RCC 7860 (cell line): Measurements from ENCODE around the gene MAD1L1.
A peak's percentile ranks its signal among the peaks of the same experiment; 100 is the strongest.

Experiments used
- DNase-seq: peaks from one replicate; pipeline ENCODE4 v3.0.0-alpha.2; 2015; ENCODE audit warnings: low spot score
- FAIRE-seq: peaks from 2 replicates; lab custom pipeline; 2012; peaks lifted over from hg19 to GRCh38; lab: Jason Lieb, UNC

The MAD1L1 gene

DNA sequence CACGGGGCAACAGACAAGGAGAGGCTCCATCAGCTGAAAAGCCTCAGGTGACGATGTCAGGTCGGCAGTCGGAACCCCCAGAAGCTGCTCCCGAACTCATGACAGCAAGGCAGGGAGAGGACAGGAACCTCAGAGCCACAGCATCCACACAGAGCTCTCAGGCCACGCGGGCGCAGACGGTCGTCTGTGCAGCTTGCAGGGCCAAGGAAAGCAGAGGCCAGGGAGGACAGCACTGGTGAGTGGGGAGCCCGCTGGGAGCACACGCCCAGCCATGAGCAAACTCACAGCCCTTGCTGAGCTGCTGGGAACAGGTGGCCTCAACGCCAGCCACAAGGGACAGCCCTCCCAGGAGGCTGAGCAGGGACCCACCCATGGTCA is 138.9 kb downstream of the MAD1L1 start:
- no peak for FAIRE-seq
- DNase-seq = no peak

DNA sequence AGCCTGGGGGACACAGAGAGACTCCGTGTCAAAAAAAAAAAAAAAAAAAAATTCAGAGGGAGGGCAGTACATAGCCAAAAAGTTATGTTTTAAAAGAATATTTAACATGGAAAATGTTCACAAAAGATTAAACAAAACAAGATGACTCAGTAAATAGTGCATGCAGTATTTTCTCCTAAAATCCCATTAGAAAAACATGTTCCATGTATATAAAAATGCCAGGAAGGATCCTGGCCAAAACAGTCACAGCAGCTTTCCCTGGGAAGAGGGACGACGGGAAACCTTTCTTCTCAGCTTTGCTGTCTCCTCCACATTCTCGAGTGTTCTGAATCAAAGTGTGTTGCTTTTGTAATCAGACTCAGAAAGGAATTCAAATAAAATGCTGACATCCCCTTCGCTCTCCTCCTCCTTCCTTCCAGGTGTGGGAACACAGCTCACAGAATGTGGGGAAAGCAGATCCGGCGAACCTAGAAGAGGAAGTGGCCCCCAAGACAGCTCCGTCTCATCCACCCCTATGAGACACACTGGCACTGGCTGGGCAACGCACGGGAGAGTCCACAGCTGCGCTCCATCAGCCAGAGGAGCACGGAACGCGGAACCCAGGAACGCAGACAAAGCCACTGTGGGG is 139.4 kb downstream of the MAD1L1 start:
- DNase-seq = no peak
- FAIRE-seq = no peak

DNA sequence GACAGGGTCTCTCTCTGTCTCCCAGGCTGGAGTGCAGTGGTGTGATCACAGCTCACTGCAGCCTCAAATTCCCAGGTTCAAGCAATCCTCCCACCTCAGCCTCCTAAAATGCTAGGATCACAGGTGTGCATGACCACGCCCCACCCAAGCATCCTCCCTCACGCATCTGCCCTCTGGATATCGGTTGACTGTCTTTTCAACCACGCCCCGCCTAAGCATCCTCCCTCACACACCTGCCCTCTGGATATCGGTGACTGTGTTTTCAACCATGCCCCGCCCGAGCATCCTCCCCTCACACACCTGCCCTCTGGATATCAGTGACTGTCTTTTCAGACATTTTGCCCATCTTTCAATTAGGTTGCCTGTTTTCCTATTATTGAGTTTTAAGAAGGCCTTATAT is 140.5 kb downstream of the MAD1L1 start:
- FAIRE-seq (no peak), DNase-seq (no peak)

DNA sequence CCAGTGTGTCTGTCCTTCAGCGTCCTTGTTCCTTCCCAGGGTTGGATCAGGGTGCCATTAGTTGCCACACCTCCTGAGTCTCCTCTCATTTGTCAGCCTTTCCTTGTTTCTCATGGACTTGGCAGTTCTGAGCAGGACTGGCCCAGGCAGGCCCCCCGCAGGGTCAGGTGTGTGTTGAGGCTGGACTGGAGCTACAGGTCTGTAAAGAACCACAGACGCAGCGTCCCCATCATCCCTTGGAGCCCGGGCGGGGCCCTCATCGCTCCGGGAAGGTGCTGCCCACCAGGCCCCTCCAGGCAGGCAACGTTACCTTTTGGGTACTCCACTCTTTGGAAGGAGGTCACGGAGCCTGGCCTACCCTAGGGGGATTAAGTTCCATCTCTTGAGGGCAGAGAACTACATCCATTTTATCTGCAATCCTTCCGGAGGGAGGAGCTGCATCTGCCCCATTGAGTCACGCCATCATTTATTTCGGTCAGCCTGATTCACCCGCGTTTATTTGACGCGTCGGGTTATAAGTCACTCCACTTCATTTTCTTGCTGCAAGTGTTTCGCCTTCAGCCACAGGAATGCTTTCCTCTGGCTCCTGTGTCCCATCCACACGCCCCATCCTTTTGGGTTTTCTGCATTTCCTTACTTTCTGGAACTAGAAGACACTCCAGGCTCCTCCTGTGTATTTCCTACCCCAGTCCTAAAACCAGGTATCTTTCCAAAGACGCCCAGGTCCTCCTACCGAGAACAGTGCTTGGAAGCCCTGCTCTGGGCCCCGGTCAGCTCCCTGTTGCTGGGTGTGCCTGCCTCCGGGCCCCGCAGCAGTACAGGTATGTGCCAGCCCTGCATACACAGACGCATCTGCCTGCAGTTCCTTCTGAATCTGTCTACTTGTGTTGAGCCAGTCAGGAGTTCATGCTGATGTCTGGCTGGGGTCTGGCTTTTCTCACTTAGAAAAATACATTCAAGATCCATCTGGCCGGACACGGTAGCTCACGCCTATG is 141.9 kb downstream of the MAD1L1 start:
- DNase-seq (no peak), FAIRE-seq (no peak)

DNA sequence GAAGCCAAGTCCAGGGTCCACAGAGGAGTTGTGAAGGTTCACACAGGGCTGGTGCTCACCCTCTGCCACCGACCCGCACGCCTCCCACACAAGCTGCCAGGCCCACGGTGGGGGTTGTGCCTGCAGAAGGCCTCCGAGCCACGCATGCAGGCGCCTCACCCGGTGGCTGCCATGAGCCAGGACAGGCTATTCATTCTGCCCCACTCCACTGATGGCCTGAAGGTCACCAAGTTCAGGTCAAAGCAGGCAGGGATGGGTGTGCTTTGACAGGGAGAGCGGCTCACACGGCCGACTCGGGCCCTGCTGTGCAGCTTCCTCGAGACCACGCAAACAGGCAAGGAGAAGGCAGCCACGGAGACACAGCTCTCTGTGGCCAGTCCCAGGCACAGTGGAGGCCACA is 143.9 kb downstream of the MAD1L1 start:
- FAIRE-seq (no peak), DNase-seq (no peak)

DNA sequence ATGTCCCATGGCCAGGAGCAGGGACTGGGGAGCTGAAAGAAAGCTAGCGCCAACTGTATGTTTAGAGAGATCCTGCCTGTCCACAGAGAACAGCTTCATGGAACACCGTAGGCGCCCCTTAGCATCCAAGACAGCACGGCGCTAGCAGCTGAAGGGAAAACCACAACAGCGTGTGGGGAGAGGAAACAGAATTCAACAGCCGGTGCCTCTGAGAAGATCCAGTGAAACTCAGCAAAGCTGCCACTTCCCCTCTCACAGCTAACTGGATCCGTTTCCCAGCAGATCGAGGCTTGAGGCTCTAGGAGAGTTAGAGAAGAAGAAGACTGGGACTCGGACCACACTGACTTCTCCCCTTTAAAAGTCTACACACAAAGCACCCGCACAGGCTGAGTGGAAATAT is 145.0 kb downstream of the MAD1L1 start:
- DNase-seq (no peak), FAIRE-seq (no peak)

DNA sequence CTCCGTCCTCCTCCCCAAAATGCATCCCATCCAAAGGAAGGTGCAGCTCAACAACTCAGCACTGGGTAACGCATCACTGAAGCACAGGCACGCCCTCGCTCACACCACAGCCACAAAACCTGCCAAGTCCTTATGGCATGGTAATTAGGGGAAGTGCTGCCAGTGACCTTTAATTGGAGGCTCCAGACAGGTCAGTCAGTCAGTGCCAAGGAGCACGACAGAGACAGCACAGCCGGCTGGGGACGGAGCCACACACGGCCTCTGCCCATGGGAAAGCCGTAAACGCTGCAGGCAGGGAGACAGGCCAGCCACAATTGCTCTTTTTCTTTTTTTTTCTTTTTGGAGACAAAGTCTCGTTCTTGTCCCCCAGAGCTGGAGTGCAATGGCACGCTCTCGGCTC is 146.5 kb downstream of the MAD1L1 start:
- DNase-seq (no peak), FAIRE-seq (no peak)

DNA sequence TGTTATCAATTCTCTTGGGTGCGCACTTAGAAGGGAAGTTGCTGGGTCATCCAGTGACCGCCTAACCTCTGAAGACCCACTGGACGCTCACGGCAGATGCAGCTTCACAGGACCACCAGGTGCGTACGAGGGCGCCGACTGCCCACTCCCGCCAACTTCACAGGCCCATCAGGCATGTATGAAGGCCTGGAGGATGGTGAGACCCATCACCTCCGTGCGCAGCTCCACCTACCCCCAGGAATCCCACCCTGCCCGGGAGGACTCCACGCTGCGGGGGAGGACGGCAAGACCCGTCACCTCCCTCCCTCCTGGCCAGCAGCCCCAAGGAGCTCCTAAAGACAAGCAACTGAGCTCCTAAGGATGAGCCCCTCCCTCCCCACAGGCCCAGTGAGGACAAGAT is 146.9 kb downstream of the MAD1L1 start:
- no peak for DNase-seq

DNA sequence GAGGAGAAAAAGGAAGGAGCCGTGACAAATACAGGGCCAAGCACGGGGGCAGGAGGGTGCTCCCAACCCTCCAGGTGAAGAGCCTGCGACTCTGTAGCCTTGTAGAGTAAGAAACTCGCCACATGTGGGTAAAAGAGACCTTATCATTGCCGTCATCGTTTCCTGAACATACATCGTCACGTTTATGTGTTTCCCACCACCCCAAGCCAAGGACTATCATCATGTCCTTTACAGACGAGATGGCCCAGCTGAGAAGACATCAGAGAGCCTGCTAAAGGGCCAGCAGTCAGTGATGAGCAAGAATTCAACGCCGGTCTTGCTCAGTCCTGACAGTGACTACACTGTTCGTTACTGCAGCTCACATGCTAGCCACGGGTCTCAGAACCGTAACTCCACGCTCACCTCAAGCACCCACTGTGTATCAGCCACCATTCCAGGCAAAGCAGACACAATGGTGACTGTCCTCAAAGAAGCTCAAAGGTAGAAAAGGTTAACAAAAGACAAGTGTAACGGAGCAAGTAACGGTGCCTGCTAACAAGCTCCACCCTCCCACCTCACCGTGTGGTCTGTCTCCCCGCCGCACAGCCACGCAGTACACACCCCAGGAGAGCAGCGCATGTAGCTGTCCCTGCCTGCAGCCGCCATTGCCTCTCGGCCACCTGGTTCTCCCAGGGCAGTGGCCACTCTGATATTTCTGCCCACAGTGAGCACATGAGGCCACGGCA is 147.8 kb downstream of the MAD1L1 start:
- DNase-seq (no peak), FAIRE-seq (no peak)

More for the DNA sequence above, 146.9 kb downstream of the MAD1L1 start:
- no peak for FAIRE-seq

DNA sequence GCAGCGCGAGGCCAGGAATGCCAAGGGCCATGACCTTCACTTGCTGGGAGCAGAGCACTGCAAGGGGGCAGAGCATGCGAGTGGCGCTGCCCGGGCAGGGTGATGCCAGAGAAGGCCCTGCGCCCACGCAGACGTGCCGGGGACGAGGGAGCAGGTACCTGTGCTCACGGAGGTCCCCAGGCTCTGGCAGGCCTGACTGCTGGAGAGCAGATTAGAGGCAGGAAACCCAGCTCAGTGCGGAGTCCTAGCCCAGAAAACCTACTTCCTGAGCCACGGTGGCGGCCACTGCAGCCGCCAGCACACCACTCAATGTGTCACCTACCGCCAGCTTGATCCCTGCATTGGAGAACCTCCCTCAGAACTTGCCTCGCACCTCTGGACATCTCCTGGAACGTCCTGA is 148.4 kb downstream of the MAD1L1 start:
- FAIRE-seq = no peak
- DNase-seq = no peak

DNA sequence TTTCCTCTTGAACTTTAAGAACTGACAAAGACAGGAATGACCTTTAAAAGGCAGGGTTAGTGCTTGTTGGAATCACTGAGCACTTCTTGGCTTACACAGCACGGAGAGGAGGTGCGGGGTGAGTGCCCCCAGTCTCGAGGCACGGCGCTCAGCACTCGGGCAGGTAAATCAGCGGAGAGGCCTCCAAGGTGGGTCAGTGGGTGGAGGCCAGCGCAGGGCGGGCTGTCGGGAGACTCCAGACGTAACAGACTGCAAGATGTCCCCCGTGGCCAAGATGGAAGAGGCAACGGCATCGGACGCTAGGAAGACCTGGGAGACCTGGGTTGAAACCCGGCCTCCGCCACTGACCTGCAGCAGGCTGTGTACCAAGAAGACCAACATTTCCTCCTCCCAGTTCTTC is 149.4 kb downstream of the MAD1L1 start:
- FAIRE-seq = no peak

DNA sequence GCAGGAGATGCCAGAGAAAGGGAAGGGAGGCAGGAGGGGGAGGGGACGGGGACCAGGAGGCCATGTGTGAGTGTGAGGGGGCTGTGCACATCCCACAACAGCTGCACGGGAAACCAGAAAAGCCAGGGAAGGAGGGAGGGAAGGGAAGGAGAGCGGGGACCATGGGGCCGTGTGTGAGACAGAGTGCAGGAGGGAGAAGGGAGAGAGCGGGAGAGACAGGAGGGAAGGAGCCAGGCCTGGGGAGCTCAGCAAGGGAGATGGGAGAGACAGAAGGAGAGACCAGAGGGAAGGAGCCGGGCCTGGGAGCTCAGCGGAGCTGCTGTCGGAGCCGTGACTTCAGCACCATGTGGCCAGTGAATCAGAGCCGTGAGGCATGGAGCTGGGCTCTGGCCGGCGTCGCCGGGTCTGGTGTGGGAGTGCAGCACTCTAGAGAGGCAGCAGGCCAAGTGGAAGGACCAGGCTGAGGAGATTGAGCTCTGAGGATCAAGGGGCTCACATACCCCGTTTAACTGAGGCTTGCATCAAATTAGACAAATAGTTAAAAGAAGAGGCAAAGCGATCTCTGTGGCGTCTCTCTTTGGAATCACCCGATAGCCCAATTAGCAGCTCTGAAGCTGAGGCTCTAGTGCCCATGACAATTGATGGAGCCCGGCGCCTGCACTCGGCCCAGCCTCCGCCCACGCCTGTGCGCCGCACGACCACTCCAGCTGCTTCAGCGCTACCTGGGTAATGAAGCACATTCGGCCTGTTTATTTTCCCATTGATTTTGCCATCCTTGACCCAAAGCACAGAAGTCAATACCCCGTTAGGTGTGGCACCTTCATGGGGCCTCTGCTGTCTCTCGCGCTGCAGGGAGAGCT is 150.4 kb downstream of the MAD1L1 start:
- FAIRE-seq (no peak), DNase-seq (peak; percentile 17)

More for the DNA sequence above, 149.4 kb downstream of the MAD1L1 start:
- DNase-seq = no peak

DNA sequence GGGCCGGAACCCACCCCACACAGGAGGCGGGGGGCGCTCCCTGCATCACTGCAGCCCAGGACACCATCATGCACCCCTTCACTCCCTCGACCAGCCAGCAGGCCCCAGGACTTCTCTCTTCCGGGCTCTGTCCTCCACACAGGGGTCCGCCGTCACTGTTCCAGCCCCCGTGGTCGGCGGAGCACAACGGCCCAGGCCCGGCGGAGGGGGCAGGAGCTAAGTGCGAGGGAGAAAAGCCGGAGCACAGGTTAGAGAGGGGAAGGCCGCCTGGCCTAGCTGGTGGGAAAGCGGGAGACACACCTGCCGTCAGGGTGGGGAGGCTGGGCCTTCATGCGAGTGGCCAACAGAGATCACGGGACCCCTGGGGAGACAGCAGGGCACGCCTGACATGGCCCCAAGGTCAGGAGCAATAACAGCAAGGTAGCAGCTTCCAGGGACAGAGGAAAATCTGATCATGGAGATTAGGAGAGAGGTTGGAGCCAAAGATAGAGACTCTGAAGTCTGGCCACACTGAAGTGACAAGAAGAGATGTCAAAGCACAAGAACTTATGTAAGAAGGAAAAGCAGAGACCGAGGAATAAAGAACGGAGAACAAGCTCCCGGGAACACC is 151.1 kb downstream of the MAD1L1 start:
- FAIRE-seq (no peak), DNase-seq (no peak)

DNA sequence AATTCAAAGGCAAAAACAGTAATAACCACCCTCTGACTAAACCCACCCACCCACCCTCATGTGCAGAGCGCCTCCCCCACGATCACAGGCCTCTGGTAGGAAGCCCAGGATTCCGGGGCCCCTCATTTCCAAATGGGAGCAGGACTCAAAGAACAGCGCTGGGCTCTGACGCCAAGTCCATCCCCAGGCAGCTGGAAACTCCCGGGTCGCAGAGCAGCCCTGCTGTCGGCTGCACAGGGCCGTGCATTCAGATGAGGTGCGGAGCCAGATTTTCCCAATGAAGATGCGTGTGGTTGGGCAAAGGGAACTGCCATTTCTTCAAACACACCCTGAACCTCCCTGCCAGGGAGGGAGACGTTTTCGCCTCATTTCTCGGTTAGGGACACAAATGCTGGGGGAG is 152.3 kb downstream of the MAD1L1 start:
- DNase-seq (no peak), FAIRE-seq (no peak)

DNA sequence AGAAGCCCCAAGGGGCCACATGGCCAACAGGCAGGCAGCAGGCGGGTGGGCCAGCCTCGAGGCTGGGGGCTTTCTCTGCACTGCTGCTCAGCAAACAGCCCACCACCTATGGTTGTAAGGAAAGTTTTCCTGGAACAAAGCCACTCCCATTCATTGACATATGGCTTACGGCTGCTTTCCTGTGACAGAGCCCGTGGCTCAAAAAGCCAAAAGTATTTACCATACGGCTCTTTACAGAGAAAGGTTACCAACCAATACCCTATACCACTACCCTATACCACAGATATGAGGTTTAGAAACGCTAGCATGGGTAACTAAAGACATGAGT is 152.7 kb downstream of the MAD1L1 start:
- no peak for DNase-seq

DNA sequence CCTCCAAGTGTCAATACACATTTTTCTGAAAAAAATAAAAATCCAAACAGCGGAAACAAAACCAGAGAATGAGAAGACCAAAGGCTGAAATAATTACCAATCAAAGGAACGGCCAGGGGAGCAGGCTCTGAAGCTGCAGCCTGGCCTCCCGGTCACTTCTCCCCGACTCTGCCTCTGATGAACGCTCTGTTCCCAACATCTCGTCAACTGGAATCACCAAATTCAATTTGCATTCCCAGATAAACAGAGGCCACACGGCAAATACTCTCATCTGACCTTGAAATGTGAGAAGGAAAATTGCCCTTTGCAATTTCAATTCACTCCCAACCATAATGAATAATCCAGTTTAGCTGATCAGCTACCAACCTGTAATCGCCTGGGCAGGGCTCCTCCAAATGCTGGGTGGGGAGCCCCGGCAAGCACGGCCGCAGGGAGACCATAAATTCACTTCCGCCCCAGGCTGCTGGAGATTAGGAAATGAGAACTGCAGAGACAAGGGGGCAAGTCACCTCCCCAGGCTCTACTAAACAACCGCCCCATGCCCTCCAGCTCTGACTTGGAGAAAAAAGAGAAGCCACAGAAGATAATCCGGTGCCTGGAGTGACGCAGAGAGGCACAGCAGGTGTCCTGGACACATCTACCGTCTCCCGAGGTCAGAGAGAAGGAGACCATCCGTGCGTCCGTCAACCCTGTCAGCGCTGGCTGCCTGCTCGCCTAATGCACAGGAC is 153.2 kb downstream of the MAD1L1 start:
- FAIRE-seq = no peak
- no peak for DNase-seq

More for the DNA sequence above, 152.7 kb downstream of the MAD1L1 start:
- no peak for FAIRE-seq

DNA sequence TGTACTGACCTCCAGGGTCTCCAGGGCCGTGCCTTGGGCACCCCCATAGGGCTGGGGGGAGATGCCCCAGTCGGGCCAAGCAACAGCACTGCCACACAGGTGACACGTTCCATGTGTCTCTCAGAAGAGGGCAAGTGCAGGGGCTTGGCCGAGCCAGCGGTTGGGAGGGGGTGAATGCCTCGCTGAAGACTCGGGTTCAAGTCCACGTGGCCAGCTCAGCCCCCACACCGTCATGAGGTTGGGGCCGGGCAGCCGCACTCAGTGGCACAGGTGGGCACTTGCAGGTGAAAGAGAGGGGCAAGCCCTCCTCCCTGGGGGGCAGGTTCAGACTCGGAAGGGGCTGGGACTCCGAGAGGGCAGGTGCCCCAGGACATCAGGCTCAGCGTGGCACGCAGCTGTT is 153.8 kb downstream of the MAD1L1 start:
- DNase-seq (no peak), FAIRE-seq (no peak)

DNA sequence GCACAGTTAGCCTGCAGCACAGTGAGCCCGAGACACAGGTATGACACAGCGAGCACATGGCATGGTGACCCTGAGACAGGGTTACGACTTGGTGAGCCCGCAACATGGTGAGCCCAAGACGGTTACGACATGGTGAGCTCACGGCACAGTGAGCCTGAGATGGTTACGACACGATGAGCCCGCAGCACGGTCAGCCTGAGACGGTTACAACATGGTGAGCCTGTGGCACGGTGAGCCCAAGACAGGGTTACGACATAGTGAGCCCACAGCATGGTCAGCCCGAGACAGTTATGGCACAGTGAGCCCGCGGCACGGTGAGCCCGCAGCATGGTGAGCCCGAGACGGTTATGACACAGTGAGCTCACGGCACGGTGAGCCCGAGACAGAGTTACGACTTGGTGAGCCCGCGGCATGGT is 156.1 kb downstream of the MAD1L1 start:
- no peak for FAIRE-seq
- no peak for DNase-seq

DNA sequence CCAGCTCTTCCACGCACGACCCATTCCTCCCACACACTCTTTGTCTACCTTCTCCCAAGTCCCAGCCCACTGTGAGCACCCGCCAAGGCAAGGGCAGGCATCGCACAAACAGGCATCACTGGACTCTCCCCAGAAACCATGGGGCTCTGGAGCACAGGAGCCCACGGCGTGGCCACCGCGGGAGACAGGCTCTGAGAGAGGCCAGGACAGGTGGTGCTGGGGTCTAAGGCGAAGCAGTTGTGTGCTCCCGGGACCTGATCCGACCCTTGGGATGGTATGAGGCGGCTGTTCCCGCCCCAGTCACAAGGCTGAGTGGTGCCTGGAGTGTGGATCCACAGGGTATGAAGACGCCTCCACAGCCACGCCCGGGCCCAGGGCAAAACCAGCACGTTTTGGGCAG is 156.9 kb downstream of the MAD1L1 start:
- no peak for FAIRE-seq
- DNase-seq = no peak

DNA sequence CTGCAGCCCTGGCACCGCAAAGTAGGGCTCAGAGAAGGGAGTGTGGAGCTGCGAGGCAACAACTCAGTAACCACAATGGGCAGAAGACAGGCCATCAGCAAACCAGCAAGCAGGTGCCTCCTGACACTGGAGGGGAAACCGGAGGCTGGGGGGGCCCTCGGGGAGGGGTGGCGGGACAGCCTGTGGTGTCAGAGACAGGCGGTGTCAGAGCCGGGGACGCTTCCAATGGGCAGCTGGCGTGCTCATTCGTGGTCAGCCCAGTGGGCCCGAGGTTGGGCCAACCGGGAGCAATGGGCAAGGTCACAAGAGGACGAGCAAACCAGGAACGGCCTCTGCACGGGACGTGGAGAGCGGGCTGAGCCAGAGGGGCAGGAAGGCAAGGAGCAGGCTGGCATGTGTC is 158.1 kb downstream of the MAD1L1 start:
- FAIRE-seq (no peak), DNase-seq (no peak)
